Uterus (tissue), 2 donors: ENCODE data around the gene GET3.

Experiments
- POLR2A ChIP-seq, 2 donors: fragments of 450-650 bp; IDR thresholded peaks; one replicate each; pipeline ENCODE4 v1.6.1; 2016; ENCODE audit warnings: antibody characterized with exemption in 2 of 2, mild to moderate bottlenecking in 1 of 2, moderate library complexity in 1 of 2
- TF ChIP-seq, protein P1 (sequence below), 4 experiments: fragments of 200-600 bp in 2 of 4; fragments of 450-650 bp in 2 of 4; sonication (generic) in 2 of 4; IDR thresholded peaks; one replicate each; pipeline ENCODE4 v1.5.1; 2016 to 2019; ENCODE audit warnings: antibody characterized with exemption in 4 of 4, mild to moderate bottlenecking in 2 of 4, moderate library complexity in 1 of 4

DNA sequence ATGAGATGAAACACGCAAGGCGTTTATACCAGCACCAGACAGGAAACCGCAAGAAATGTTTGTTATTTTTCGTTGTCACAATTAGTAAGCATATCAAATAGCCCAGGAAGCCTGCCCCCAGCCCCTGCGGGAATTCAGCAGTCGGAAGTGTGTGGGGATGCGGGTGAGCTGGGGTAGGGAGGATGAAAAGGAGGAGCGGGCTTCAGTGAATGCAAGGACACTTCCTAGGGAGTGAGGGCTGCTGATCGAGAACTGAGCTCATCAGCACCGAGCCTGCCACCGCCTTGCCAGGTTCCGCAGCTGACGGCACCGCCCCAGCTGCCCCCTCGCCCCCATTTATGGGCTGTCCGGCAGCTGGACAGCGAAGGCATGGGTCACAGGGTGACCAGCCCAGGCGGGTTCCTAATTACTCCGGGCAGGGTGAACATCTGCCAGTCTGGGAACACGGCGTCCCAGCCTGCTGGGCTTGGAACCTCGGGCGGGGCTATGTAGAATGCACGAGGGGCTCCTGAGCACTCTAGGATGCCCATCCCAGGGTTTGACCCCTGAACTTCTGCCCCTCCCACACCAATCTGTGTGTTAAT lies 12.7 kb downstream of the GET3 start:
- TF ChIP-seq, protein P1, sequence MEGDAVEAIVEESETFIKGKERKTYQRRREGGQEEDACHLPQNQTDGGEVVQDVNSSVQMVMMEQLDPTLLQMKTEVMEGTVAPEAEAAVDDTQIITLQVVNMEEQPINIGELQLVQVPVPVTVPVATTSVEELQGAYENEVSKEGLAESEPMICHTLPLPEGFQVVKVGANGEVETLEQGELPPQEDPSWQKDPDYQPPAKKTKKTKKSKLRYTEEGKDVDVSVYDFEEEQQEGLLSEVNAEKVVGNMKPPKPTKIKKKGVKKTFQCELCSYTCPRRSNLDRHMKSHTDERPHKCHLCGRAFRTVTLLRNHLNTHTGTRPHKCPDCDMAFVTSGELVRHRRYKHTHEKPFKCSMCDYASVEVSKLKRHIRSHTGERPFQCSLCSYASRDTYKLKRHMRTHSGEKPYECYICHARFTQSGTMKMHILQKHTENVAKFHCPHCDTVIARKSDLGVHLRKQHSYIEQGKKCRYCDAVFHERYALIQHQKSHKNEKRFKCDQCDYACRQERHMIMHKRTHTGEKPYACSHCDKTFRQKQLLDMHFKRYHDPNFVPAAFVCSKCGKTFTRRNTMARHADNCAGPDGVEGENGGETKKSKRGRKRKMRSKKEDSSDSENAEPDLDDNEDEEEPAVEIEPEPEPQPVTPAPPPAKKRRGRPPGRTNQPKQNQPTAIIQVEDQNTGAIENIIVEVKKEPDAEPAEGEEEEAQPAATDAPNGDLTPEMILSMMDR (IDR thresholded peaks at IDR 0.05): no peak
- no peak for TF ChIP-seq POLR2A (IDR thresholded peaks at IDR 0.05)
